Loucy (cell line): ENCODE measurements around the gene NOX5.

Experiments
- EZH2phosphoT487 ChIP-seq: fragments of 200-600 bp; IDR thresholded peaks from 2 replicates; pipeline ENCODE4 v1.6.1; 2018; ENCODE audit warnings: antibody characterized with exemption, mild to moderate bottlenecking, moderate library complexity, borderline replicate concordance
- TF ChIP-seq, protein P1 (sequence below): fragments of 200-600 bp; sonication (generic); conservative IDR thresholded peaks from 2 replicates; pipeline ENCODE4 v1.5.1; 2014; ENCODE audit warnings: mild to moderate bottlenecking, antibody characterized with exemption, low read length

GRCh38 chr15:68989541-68990230, 24.8 kb upstream of the NOX5 start:
- TF ChIP-seq, protein P1, sequence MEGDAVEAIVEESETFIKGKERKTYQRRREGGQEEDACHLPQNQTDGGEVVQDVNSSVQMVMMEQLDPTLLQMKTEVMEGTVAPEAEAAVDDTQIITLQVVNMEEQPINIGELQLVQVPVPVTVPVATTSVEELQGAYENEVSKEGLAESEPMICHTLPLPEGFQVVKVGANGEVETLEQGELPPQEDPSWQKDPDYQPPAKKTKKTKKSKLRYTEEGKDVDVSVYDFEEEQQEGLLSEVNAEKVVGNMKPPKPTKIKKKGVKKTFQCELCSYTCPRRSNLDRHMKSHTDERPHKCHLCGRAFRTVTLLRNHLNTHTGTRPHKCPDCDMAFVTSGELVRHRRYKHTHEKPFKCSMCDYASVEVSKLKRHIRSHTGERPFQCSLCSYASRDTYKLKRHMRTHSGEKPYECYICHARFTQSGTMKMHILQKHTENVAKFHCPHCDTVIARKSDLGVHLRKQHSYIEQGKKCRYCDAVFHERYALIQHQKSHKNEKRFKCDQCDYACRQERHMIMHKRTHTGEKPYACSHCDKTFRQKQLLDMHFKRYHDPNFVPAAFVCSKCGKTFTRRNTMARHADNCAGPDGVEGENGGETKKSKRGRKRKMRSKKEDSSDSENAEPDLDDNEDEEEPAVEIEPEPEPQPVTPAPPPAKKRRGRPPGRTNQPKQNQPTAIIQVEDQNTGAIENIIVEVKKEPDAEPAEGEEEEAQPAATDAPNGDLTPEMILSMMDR = no peak
- TF ChIP-seq EZH2phosphoT487 = no peak
